Stimulated activated CD8-positive, alpha-beta memory T cell treated with anti-CD3 and anti-CD28 coated beads, Interleukin-7, amount 100 ng/mL, for 1 hour (primary cell): ENCODE results near the gene CA12.
"Not testable (repeated sequence)": the region's sequence is repeated elsewhere in the genome, so short reads cannot be mapped to it uniquely, and the experiment has no call there.

Experiments used
- DNase-seq, 2 donors: peaks; one replicate each; pipeline ENCODE4 v3.0.0-alpha.2; 2020; ENCODE audit warnings: low read depth in 2 of 2

The CA12 gene

DNA sequence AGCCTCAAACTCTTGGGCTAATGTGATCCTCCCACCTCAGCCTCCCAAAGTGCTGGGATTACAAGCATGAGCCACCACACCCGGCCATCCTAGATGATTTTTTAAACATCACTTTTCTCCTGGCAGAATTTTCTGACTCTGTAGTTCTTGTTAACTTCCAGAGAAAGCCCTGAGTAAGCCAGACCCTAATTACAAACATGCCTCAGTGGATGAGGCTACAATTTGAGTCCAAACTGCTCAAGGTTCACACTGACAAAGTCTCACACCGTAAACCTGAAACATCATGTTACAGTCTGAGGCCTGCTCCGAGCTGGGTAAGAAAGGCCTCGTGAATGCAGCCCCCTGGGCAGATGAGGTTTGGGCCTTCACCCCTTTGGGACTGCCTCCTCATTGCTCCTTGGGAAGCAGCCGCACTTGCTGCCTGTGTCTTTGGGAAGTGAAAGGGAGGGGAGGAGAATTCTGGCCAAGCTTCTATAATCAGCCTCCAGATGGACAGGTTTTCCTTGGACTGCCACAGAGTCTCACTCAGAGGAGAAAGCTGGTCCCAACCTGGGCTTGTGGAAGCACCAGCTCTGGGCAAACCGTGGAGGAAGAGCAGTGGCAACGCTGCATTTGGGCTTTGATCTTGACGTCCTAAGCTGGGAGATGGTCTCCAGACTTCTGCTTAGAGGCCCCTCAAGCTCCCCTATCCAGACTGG lies 46.0 kb downstream of the CA12 start:
- DNase-seq = no peak

- no peak for DNase-seq
Measured at GRCh38 chr15:63334821-63335220, 46.8 kb downstream of the CA12 start.

GRCh38 chr15:63332367-63333124 lies 49.1 kb downstream of the CA12 start:
- DNase-seq = no peak

- no peak for DNase-seq
Measured at GRCh38 chr15:63331456-63331855, 50.2 kb downstream of the CA12 start.

DNA sequence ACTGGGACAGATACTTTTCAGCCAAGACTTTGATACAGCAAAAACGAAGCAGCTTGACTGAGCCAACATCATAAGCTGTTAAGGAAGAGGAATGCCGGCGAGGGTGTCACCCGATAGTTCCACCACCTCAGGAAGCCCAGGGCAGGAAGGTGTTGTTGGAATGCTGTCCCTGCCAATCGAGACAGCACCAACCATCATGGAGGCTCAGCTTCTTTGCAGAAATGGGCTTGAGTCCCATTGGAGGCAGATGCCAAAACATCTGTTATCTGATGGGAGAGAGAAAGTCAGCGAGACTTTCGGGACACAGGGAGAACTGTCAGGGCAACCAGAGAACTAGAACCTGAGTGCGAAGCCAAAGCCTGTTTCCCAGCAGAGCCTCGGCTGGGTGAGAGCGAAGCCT lies 50.7 kb downstream of the CA12 start:
- no peak for DNase-seq

- no peak for DNase-seq
Measured at GRCh38 chr15:63329567-63330350, 51.9 kb downstream of the CA12 start.

GRCh38 chr15:63327648-63328421 lies 53.8 kb downstream of the CA12 start:
- DNase-seq = no peak

- DNase-seq = no peak
Measured at GRCh38 chr15:63324770-63325169, 56.9 kb downstream of the CA12 start.

- no peak for DNase-seq
Measured at GRCh38 chr15:63323798-63324563, 57.7 kb downstream of the CA12 start.

DNA sequence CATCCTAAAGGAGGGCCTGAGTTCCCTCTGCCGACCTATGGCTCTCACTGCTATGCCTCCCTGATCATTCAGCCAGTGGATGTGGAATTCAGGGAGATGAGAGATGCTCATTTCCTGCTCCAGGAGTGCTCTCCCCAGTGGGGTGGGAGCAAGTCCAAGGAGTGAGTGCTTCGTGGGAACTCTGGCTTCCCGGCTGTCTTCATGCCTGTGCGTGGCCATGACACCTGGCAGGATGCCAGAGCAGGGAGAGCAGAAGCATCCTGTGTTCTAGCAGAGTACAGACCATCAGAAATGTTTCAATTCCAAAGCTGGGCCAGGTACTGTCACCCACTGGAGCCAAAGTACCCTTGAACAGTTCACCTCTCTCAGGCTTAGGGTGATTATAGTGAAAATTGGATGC lies 59.1 kb downstream of the CA12 start:
- DNase-seq = no peak

- DNase-seq = no peak
Measured at GRCh38 chr15:63321462-63321861, 60.2 kb downstream of the CA12 start.

GRCh38 chr15:63320981-63321380 lies 60.7 kb downstream of the CA12 start:
- DNase-seq = not testable (repeated sequence)

GRCh38 chr15:63320446-63320845 lies 61.2 kb downstream of the CA12 start:
- DNase-seq = not testable (repeated sequence)

DNA sequence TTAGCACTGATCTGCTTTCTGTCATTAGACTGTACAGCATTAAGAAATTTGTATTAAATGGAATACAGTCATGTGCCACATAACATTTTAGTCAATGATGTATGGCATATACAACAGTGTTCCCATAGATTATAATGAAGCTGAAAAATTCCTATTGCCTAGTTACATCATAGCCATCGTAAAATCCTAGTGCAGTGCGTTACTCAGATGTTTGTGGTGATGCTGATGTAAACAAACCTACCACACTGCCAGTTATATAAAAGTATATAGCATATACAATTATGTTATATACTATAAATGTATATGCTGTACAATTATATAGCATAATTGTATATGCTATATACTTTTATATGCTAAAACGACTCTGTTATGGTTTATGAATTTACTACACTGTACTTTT lies 62.6 kb downstream of the CA12 start:
- no peak for DNase-seq

DNA sequence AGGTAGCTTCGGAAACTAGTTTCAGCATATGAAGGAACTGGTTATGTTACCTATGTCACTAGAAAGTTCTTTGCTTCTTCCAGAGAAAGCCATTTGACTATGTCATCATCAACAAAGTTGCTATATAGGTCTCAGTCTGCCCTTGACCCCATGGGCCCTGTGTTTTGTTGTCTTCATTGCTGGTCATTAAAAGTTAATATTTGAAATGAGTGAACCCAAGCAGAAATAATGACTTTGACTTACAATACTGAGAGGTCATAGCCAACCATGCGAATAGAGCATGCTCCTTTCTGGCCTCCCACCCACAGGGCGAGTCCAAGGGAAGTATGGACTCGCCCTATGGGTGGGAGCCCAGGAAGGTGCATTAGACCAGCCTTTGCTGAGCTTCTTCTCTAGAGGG lies 63.3 kb downstream of the CA12 start:
- no peak for DNase-seq

DNA sequence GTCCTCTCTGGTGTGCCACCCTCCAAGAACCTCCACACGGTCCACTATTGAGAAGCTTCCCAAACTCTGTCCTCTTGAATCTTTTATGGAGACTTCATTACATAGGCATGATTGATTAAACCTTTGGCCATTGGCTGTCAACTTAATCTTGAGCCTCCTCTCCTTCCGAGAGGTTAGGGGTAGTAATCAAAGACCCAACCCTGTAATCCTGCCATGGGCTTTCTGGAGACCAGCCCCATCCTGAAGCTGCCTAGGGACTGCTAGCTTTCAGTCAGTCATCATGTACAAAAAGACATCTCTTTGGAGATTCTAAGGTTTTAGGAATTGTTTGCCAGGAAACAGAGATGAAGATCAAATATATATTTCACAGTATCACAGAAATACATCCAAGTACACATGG lies 67.2 kb downstream of the CA12 start:
- no peak for DNase-seq

DNA sequence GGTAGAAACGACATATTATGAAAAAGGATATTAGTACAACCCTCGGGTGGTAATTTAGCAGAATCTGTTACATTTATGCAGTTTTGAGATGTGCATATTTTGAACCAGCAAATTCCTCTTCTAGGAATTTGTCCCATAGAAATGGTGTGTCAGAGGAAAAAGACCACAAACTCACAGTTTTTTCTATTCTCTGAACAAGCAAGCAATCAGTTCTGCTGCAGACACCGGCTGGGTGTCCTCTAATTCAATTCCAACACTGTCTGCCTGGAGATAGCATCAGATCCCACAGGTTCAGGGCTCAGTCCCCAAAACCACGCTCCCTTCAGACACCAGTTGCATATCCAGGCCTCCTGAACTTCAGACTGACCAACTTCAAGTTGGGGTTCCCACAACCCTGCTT lies 67.8 kb downstream of the CA12 start:
- no peak for DNase-seq

GRCh38 chr15:63312286-63312685 lies 69.4 kb downstream of the CA12 start:
- no peak for DNase-seq

DNA sequence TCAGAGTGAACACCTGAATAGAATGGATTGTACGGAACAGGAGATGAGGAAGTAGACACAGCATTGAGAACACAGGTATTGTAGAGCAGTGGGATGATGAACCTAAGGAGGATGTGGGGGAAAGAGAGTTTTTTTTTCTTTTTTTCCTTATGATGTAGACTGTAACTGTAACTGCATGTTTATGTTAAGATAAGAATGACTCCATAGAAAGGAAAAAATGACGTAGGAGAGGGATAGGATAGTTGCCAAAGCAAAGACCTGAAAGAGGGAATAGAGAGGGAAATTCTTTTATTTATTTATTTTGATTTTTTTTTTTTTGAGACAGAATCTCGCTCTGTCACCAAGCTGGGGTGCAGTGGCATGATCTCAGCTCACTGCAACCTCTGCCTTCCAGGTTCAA lies 71.0 kb downstream of the CA12 start:
- DNase-seq = no peak

DNA sequence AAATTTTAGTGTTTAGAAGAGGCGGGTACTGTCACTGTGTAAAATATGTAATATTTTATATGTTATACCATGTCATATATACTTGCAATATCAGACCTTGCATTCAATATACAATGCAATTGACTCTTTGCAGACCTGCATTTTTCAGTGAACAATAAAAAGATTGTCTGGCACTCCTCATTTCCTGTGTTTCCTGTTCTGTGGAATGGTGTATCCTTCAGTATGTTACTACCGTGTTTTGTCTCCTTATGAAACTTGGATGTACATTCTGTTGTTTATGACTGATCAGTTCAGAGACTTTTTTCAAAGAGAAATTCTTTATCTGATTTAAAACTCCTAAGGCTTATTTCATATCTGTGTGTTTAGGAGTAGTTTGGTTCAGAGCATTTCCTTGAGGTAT lies 72.7 kb downstream of the CA12 start:
- no peak for DNase-seq

DNA sequence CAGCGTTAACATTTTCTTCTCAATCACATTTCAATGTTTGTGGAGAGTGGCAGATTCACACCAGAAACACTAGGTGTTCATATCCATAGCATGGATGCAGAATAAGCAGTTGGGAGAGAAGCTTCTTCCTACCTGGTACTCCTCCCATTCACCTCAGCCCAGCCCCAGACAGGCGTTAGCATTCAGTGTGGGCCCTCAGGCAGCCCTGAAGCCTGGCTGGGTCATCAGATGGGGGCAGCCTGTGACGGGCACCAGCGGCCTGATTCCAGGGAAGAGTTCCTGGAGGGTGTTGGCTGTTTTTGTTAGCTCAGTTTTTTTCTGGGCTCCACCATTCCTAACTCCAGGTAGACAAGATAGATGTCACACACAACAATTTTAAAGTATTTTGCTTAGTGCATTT lies 73.2 kb downstream of the CA12 start:
- no peak for DNase-seq
